ENCODE measurements around the gene VSTM2A. TPM values are rescaled to one million over a fixed set of nuclear protein-coding genes. Genes with fewer than 3 reads are reported as not detected.

The VSTM2A gene
- total and polyA plus RNA-seq, 10 of the 15 experiments (the other 5 are each of a cell fraction or from before 2014, with no cell fraction given) = 0.22 TPM; not detected in 9

DNA sequence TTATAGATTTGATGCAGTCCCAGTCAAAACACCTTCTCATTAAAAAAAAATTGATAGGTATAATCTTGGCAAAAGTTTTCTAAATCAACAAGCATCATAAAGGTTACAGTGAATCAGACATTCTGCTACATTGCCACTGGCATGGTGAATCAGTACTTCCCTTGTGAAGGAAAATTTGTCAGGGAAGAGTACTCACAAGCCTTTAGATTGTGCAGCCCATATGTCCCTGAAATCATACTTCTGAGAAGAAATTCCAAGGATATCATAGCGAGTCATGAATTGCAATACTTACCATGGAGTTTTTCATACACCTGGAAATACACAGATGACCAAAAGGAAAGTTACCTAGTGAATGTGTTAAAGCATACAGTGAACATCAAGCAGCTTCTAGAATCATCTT lies 17.2 kb downstream of the VSTM2A start (continued):
- TF ChIP-seq CREM (IDR thresholded peaks at IDR 0.05; ENCODE audit: low read depth) = no peak
- TF ChIP-seq PKNOX1 (IDR thresholded peaks at IDR 0.05) = no peak
- no peak for TF ChIP-seq BHLHE40 (IDR thresholded peaks at IDR 0.05; ENCODE audit: borderline replicate concordance in 1 of 2, low read depth in 2 of 2, low read length in 1 of 2)
- no peak for TF ChIP-seq RELA (IDR thresholded peaks at IDR 0.05; ENCODE audit: borderline replicate concordance, partially characterized antibody)

- no peak for FAIRE-seq
Observed at GRCh38 chr7:54560198-54560597, 18.0 kb downstream of the VSTM2A start.

More at GRCh38 chr7:54560198-54560597, 18.0 kb downstream of the VSTM2A start:
- no peaks in the 10 kb centered on the region for H4K20me1 ChIP-seq (ENCODE audit: control insufficient read depth, insufficient read depth)
- CTCF ChIA-PET = interaction anchor here (1.0 kb wide), 1 partner anchor 8 kb away, joined by 3 read pairs; no protein-coding TSS in a partner anchor
- ATAC-seq = no peak
- no peak for TF ChIP-seq TCF3 (IDR thresholded peaks at IDR 0.05; ENCODE audit: borderline replicate concordance, insufficient read depth, low read depth, low read length)
- TF ChIP-seq FOS (IDR thresholded peaks at IDR 0.05; ENCODE audit: borderline replicate concordance, extremely low read depth, insufficient read length) = no peak
- TF ChIP-seq TCF7 (IDR thresholded peaks at IDR 0.05; ENCODE audit: borderline replicate concordance) = no peak
- no peak for TF ChIP-seq PML (IDR thresholded peaks at IDR 0.05; ENCODE audit: low read length)
- no peak for TF ChIP-seq IRF4 (IDR thresholded peaks at IDR 0.05; ENCODE audit: low read depth, low read length)
- no peak for TF ChIP-seq IKZF2 (IDR thresholded peaks at IDR 0.05)
- TF ChIP-seq ASH2L (IDR thresholded peaks at IDR 0.05; ENCODE audit: borderline replicate concordance, low read depth) = no peak
- TF ChIP-seq HDAC2 (IDR thresholded peaks at IDR 0.05) = no peak
- no peak for TF ChIP-seq TAF1 (IDR thresholded peaks at IDR 0.05; ENCODE audit: borderline replicate concordance, low read depth, low read length)
- TF ChIP-seq SREBF2 (IDR thresholded peaks at IDR 0.05; ENCODE audit: low read length) = no peak
- no peak for TF ChIP-seq BRCA1 (IDR thresholded peaks at IDR 0.05; ENCODE audit: low read depth, low read length)
- TF ChIP-seq ZNF274 (IDR thresholded peaks at IDR 0.05; ENCODE audit: insufficient read depth, insufficient read length) = no peak
- TF ChIP-seq SUPT20H (IDR thresholded peaks at IDR 0.05; ENCODE audit: borderline replicate concordance, control insufficient read depth, low read depth, low read length) = no peak
- no peak for TF ChIP-seq SREBF1 (IDR thresholded peaks at IDR 0.05; ENCODE audit: low read length)
- no peak for TF ChIP-seq EGR1 (IDR thresholded peaks at IDR 0.05; ENCODE audit: borderline replicate concordance in 1 of 2, low read depth in 2 of 2, low read length in 2 of 2)
- no peak for TF ChIP-seq CBFB (IDR thresholded peaks at IDR 0.05; ENCODE audit: low read depth)
- TF ChIP-seq ZNF592 (IDR thresholded peaks at IDR 0.05) = no peak
- no TSS peak for BruUV-seq (replicated peaks)
- POLR2A ChIA-PET = no interaction called here
- H3K79me2 ChIP-seq (ENCODE audit: control insufficient read depth, insufficient read depth, low read length) = no peaks in the 10 kb centered on the region
- no peak overlapping the region for H2AFZ ChIP-seq (ENCODE audit: control insufficient read depth, low read depth, low read length)
- H3K4me1 ChIP-seq (ENCODE audit: control insufficient read depth, insufficient read depth, low read length) = no peaks in the 10 kb centered on the region
- in situ Hi-C loops (cut with MboI) (no loop called here), intact Hi-C loops (cut with micrococcal nuclease; ENCODE audit: unreplicated experiment) (no loop called here)
- no peak overlapping the region for H3K4me3 ChIP-seq
- RAD21 ChIA-PET (ENCODE audit: unreplicated experiment) = no interaction called here
- 17% methylated on average over 2 of the region's 2 CpGs for WGBS (ENCODE audit: insufficient coverage, insufficient replicate concordance, low lambda C conversion rate, missing lambda C conversion rate)
- no peak for DNase-seq (ENCODE audit: low read depth, low spot score)
- no peak overlapping the region for H3K9ac ChIP-seq (ENCODE audit: control insufficient read depth, insufficient read depth, low read length)
- SMC1A ChIA-PET (ENCODE audit: uncharacterized antibody, unreplicated experiment) = no interaction called here
- no peak overlapping the region for H3K27ac ChIP-seq (ENCODE audit: control insufficient read depth, insufficient read depth)
- no peaks in the 10 kb centered on the region for H3K9me3 ChIP-seq (replicated peaks; ENCODE audit: control insufficient read depth, insufficient read depth, low read length)
- no peaks in the 10 kb centered on the region for H3K36me3 ChIP-seq (ENCODE audit: control insufficient read depth in 2 of 2, insufficient read depth in 2 of 2, low read length in 1 of 2)
- H3K4me2 ChIP-seq (ENCODE audit: control insufficient read depth, insufficient read depth) = no peak overlapping the region
- H3K27me3 ChIP-seq (replicated peaks in 1 of 2; ENCODE audit: control insufficient read depth in 2 of 2, insufficient read depth in 2 of 2, low read length in 1 of 2) = no peaks in the 10 kb centered on the region

Data from GM12878 (cell line).